ENCODE data around the gene KDM8. TPM values are rescaled to one million over a fixed set of nuclear protein-coding genes. Genes with fewer than 3 reads are reported as not detected.

Gene KDM8
- polyA plus RNA-seq, 1 of the 3 experiments (the other 2 are of a cell fraction) = 3.3 TPM

GRCh38 chr16:27224271-27224737 lies 21.0 kb downstream of the KDM8 start:
- H3K4me2 ChIP-seq = no peak overlapping the region
- H3K9me2 ChIP-seq = no peaks in the 10 kb centered on the region
- peaks cover 0 to 13% of the 10 kb centered on the region in 2 experiments for H3K36me3 ChIP-seq (replicated peaks in 1 of 2; ENCODE audit: control insufficient read depth in 1 of 2, insufficient read depth in 2 of 2, low read length in 1 of 2)
- TF ChIP-seq NRF1 (IDR thresholded peaks at IDR 0.05; ENCODE audit: low read depth, low read length) = no peak
- WGBS (ENCODE audit: low lambda C conversion rate) = 94% methylated on average over 13 of the region's 14 CpGs
- CTCF ChIA-PET = interaction anchor here (1.7 to 7.9 kb wide), 2 partner anchors 9 to 45 kb away, joined by 5 to 66 read pairs; no protein-coding TSS in a partner anchor
- no peaks in the 10 kb centered on the region for H3K27me3 ChIP-seq (ENCODE audit: insufficient read depth)
- no peak for DNase-seq
- H2AFZ ChIP-seq (ENCODE audit: low read depth) = no peak overlapping the region
- H3F3A ChIP-seq (replicated peaks; ENCODE audit: insufficient read depth) = no peaks in the 10 kb centered on the region
- peaks cover 0 to 19% of the 10 kb centered on the region in 2 experiments; a peak in 1 of 4 replicates for H3K4me1 ChIP-seq (ENCODE audit: control insufficient read depth in 1 of 2, insufficient read depth in 2 of 2, low read depth in 1 of 2, low read length in 1 of 2)
- H3K79me2 ChIP-seq (ENCODE audit: insufficient read depth) = no peaks in the 10 kb centered on the region
- H3K4me3 ChIP-seq (ENCODE audit: low read depth in 2 of 2, low read length in 1 of 2) = no peak overlapping the region
- no peak overlapping the region for H3K9ac ChIP-seq
- no peaks in the 10 kb centered on the region for H3K9me3 ChIP-seq
- H3K27ac ChIP-seq (ENCODE audit: low read depth in 2 of 2, low read length in 1 of 2) = no peak overlapping the region
- POLR2A ChIA-PET = interaction anchor here (1.6 kb wide), 1 partner anchor 20 kb away, joined by 4 read pairs; the partner anchor contains the start of gene KDM8
- H4K20me1 ChIP-seq (ENCODE audit: insufficient read depth) = no peaks in the 10 kb centered on the region

GRCh38 chr16:27224741-27225300 lies 21.5 kb downstream of the KDM8 start:
- CTCF ChIA-PET = interaction anchor here (1.0 to 7.9 kb wide), 3 partner anchors 8 to 143 kb away, joined by 3 to 66 read pairs (median 5); no protein-coding TSS in a partner anchor
- Histone ChIP-seq H3F3A (replicated peaks; ENCODE audit: insufficient read depth) (no peaks in the 10 kb centered on the region), H3K4me2 (no peak overlapping the region), H2AFZ (ENCODE audit: low read depth) (no peak overlapping the region), H3K27me3 (ENCODE audit: insufficient read depth) (no peaks in the 10 kb centered on the region), H3K27ac (ENCODE audit: low read depth in 2 of 2, low read length in 1 of 2) (no peak overlapping the region), H3K79me2 (ENCODE audit: insufficient read depth) (no peaks in the 10 kb centered on the region), H3K4me1 (ENCODE audit: control insufficient read depth in 1 of 2, insufficient read depth in 2 of 2, low read depth in 1 of 2, low read length in 1 of 2) (peaks cover 0 to 19% of the 10 kb centered on the region in 2 experiments; a peak in 1 of 4 replicates), H3K9me3 (no peaks in the 10 kb centered on the region), H3K9ac (no peak overlapping the region), H3K9me2 (no peaks in the 10 kb centered on the region), H3K4me3 (ENCODE audit: low read depth in 2 of 2, low read length in 1 of 2) (no peak overlapping the region), H4K20me1 (ENCODE audit: insufficient read depth) (no peaks in the 10 kb centered on the region), H3K36me3 (replicated peaks in 1 of 2; ENCODE audit: control insufficient read depth in 1 of 2, insufficient read depth in 2 of 2, low read length in 1 of 2) (peaks cover 0 to 13% of the 10 kb centered on the region in 2 experiments)
- 81% methylated on average over 18 of the region's 19 CpGs for WGBS (ENCODE audit: low lambda C conversion rate)
- POLR2A ChIA-PET = interaction anchor here (1.6 kb wide), 1 partner anchor 21 kb away, joined by 4 read pairs; the partner anchor contains the start of gene KDM8
- no peak for TF ChIP-seq MAX (IDR thresholded peaks at IDR 0.05; ENCODE audit: low read depth)
- no peak for TF ChIP-seq NRF1 (IDR thresholded peaks at IDR 0.05; ENCODE audit: low read depth, low read length)
- TF ChIP-seq RCOR1 (IDR thresholded peaks at IDR 0.05; ENCODE audit: low read length) = no peak
- TF ChIP-seq TEAD4 (IDR thresholded peaks at IDR 0.05; ENCODE audit: borderline replicate concordance, insufficient read depth) = no peak
- no peak for TF ChIP-seq ZBTB33 (IDR thresholded peaks at IDR 0.05; ENCODE audit: borderline replicate concordance, low read depth)
- TF ChIP-seq PBX3 (IDR thresholded peaks at IDR 0.05) = no peak
- no peak for TF ChIP-seq RFX5 (IDR thresholded peaks at IDR 0.05; ENCODE audit: low read length)
- TF ChIP-seq EZH2phosphoT487 (IDR thresholded peaks at IDR 0.05; ENCODE audit: borderline replicate concordance, low read depth) = no peak
- TF ChIP-seq GATA2 (CRISPR knock-in tag; IDR thresholded peaks at IDR 0.05) = no peak
- DNase-seq = no peak
